Pulmonary artery endothelial cell (primary cell): ENCODE results near the gene AVEN. TPM values are rescaled to one million over a fixed set of nuclear protein-coding genes. Genes with fewer than 3 reads are reported as not detected.
"Not testable (repeated sequence)": the region's sequence is repeated elsewhere in the genome, so short reads cannot be mapped to it uniquely, and the experiment has no call there.

Source experiments
- DNase-seq: peaks from one replicate; pipeline ENCODE4 v3.0.0-alpha.2; 2011; ENCODE audit warnings: low read depth, low spot score
- total RNA-seq: library from RNA; depleted of rRNA; stranded (reverse); fragments of >200 nt; gene quantifications from 2 replicates; pipeline ENCODE4 v1.2.3, GENCODE V29; 2014

The AVEN gene
- total RNA-seq = 16.2 and 38.1 TPM in 2 replicates

GRCh38 chr15:34038871-34039789 lies at the start of gene AVEN:
Gene AVEN, minus strand, starts transcription at chr15:34039204. Its CDS starts 158 bp downstream, at chr15:34039046.
- no peak for DNase-seq

- no peak for DNase-seq
Observed at GRCh38 chr15:34085746-34086145, 46.7 kb upstream of the AVEN start.

- no peak for DNase-seq
Observed at GRCh38 chr15:34084086-34084485, 45.1 kb upstream of the AVEN start.

GRCh38 chr15:34079904-34080303 lies 40.9 kb upstream of the AVEN start:
- DNase-seq = no peak

GRCh38 chr15:34078900-34079299 lies 39.9 kb upstream of the AVEN start:
- DNase-seq = no peak

- DNase-seq = no peak
Observed at GRCh38 chr15:34076785-34077184, 37.8 kb upstream of the AVEN start.

- DNase-seq = no peak
Observed at GRCh38 chr15:34070003-34070402, 31.0 kb upstream of the AVEN start.

- no peak for DNase-seq
Observed at GRCh38 chr15:34065941-34066340, 26.9 kb upstream of the AVEN start.

- DNase-seq = no peak
Observed at GRCh38 chr15:34065261-34065660, 26.3 kb upstream of the AVEN start.

- no peak for DNase-seq
Observed at GRCh38 chr15:34064438-34064837, 25.4 kb upstream of the AVEN start.

GRCh38 chr15:34059946-34060345 lies 20.9 kb upstream of the AVEN start:
- no peak for DNase-seq

GRCh38 chr15:34059476-34059875 lies 20.5 kb upstream of the AVEN start:
- DNase-seq = no peak

- no peak for DNase-seq
Observed at GRCh38 chr15:34056911-34057310, 17.9 kb upstream of the AVEN start.

- DNase-seq = peak; percentile 57
Observed at GRCh38 chr15:34055868-34056595, 17.0 kb upstream of the AVEN start.

GRCh38 chr15:34054081-34054707 lies 15.2 kb upstream of the AVEN start:
- DNase-seq = no peak

GRCh38 chr15:34050385-34050784 lies 11.4 kb upstream of the AVEN start:
- not testable (repeated sequence) for DNase-seq

- no peak for DNase-seq
Observed at GRCh38 chr15:34049112-34049511, 10.1 kb upstream of the AVEN start.

GRCh38 chr15:34047893-34048775 lies 9.1 kb upstream of the AVEN start:
- no peak for DNase-seq

GRCh38 chr15:34046471-34047145 lies 7.6 kb upstream of the AVEN start:
- DNase-seq = no peak

- DNase-seq = no peak
Observed at GRCh38 chr15:34043813-34044212, 4.8 kb upstream of the AVEN start.
